Natural killer cell (primary cell): Measurements from ENCODE around the gene KIAA2012. TPM values are rescaled to one million over a fixed set of nuclear protein-coding genes. Genes with fewer than 3 reads are reported as not detected.

Experiments used
- ATAC-seq, 3 donors: fragments of 150-1000 bp in 2 of 3; fragments of 200-7000 bp in 1 of 3; cut with Tn5 transposase; 1 replicate in 1 of 3; 2 replicates in 2 of 3; pipeline ENCODE4 v1.10.0; 2021; ENCODE audit warnings: mild to moderate bottlenecking in 2 of 3, moderate library complexity in 2 of 3
- DNase-seq, 2 donors: peaks; one replicate each; pipeline versions ENCODE4 v3.0.0 to v3.0.0-alpha.2; 2013 to 2021; ENCODE audit warnings: mixed read lengths in 1 of 2
- H3K27ac ChIP-seq: one replicate; pipeline ENCODE4 v1.5.1; 2013; ENCODE audit warnings: mild to moderate bottlenecking, low read length
- H3K27me3 ChIP-seq: one replicate; pipeline ENCODE4 v1.6.1; 2013; ENCODE audit warnings: low read length; ENCODE audit not compliant: control insufficient read depth, insufficient read depth
- H3K36me3 ChIP-seq: one replicate; pipeline ENCODE4 v1.6.1; 2013; ENCODE audit warnings: low read length; ENCODE audit not compliant: control insufficient read depth, insufficient read depth
- H3K4me1 ChIP-seq: one replicate; pipeline ENCODE4 v1.6.1; 2013; ENCODE audit warnings: low read length; ENCODE audit not compliant: control insufficient read depth, insufficient read depth
- H3K4me3 ChIP-seq: one replicate; pipeline ENCODE4 v1.5.1; 2013; ENCODE audit warnings: low read length
- H3K9me3 ChIP-seq: one replicate; pipeline ENCODE4 v1.6.1; 2013; ENCODE audit warnings: low read length; ENCODE audit not compliant: control insufficient read depth, insufficient read depth
- H3K27ac Mint-ChIP-seq, 2 donors: one replicate each; pipeline ENCODE4 v1.8.0; 2022; ENCODE audit warnings: mild to moderate bottlenecking in 2 of 2, mixed read lengths in 2 of 2, moderate library complexity in 1 of 2
- H3K27me3 Mint-ChIP-seq, 2 donors: one replicate each; pipeline ENCODE4 v1.8.0; 2022; ENCODE audit warnings: low read depth in 2 of 2, mixed read lengths in 2 of 2
- H3K36me3 Mint-ChIP-seq: one replicate; pipeline ENCODE4 v1.8.0; 2022; ENCODE audit warnings: mixed read lengths
- H3K4me1 Mint-ChIP-seq, 2 donors: one replicate each; pipeline ENCODE4 v1.8.0; 2022; ENCODE audit warnings: mixed read lengths in 2 of 2
- H3K4me3 Mint-ChIP-seq: one replicate; pipeline ENCODE4 v1.8.0; 2022; ENCODE audit warnings: mild to moderate bottlenecking, moderate library complexity, mixed read lengths
- H3K9me3 Mint-ChIP-seq, 2 donors: one replicate each; pipeline ENCODE4 v1.8.0; 2022; ENCODE audit warnings: mixed read lengths in 2 of 2
- WGBS: methylation state at CpG from one replicate; pipeline ENCODE4 v1.1.7; 2013; ENCODE audit warnings: missing lambda C conversion rate; ENCODE audit not compliant: insufficient coverage; 5-methylcytosine and 5-hydroxymethylcytosine counted together
- intact Hi-C: fragments of 100-400 bp; cut with micrococcal nuclease; formaldehyde crosslinking; loops from one replicate; pipeline ENCODE4 v1.14.2; 2022
- total RNA-seq, 4 donors: library from RNA; stranded (reverse); fragments of 120-200 nt in 1 of 4; gene quantifications; one replicate each; pipeline versions ENCODE4 v1.2.3 to v1.2.4, GENCODE V29; 2013 to 2022
- TF ChIP-seq, protein P1 (sequence below): fragments of 200-600 bp; IDR thresholded peaks from one replicate; pipeline ENCODE4 v1.8.0; 2022; ENCODE audit warnings: antibody characterized with exemption

KIAA2012 gene
- total RNA-seq, 3 donors from 2014 or later (not counting 1 experiment from before 2014, with no cell fraction given), result not detected

DNA sequence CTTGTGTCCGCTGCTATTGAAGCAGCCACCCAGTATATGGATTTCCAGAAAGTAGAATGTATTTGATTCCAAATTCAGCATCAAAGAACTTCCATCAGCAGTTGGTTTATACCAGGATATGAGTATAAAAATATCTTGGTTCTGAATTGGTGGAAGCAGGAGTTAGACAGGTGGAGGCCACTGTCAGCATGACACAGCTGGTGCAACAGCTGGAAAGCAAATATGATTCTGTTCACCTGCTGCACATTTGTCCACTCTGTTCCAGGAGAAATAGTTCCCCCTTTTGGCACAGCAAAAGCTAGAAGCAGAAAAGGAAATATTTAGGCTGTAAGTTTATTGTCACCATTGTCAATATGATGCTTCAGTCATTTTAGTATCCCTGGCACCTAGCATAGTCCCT, 41.2 kb downstream of the KIAA2012 start:
- Mint-ChIP-seq H3K9me3 (no peaks in the 10 kb centered on the region), H3K27me3 (peaks cover 12 to 18% of the 10 kb centered on the region in 2 donors), H3K4me1 (no peaks in the 10 kb centered on the region), H3K27ac (no peak overlapping the region), H3K36me3 (no peaks in the 10 kb centered on the region), H3K4me3 (no peak overlapping the region)
- WGBS, result no CpG with 5 or more reads among the region's 1 CpG
- intact Hi-C loops, result no loop called here
- ATAC-seq (no peak), DNase-seq (no peak)
- Histone ChIP-seq H3K36me3 (no peaks in the 10 kb centered on the region), H3K4me1 (no peaks in the 10 kb centered on the region), H3K27ac (no peak overlapping the region), H3K4me3 (no peak overlapping the region), H3K9me3 (no peaks in the 10 kb centered on the region), H3K27me3 (no peaks in the 10 kb centered on the region)
- TF ChIP-seq, protein P1, sequence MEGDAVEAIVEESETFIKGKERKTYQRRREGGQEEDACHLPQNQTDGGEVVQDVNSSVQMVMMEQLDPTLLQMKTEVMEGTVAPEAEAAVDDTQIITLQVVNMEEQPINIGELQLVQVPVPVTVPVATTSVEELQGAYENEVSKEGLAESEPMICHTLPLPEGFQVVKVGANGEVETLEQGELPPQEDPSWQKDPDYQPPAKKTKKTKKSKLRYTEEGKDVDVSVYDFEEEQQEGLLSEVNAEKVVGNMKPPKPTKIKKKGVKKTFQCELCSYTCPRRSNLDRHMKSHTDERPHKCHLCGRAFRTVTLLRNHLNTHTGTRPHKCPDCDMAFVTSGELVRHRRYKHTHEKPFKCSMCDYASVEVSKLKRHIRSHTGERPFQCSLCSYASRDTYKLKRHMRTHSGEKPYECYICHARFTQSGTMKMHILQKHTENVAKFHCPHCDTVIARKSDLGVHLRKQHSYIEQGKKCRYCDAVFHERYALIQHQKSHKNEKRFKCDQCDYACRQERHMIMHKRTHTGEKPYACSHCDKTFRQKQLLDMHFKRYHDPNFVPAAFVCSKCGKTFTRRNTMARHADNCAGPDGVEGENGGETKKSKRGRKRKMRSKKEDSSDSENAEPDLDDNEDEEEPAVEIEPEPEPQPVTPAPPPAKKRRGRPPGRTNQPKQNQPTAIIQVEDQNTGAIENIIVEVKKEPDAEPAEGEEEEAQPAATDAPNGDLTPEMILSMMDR, result no peak

DNA sequence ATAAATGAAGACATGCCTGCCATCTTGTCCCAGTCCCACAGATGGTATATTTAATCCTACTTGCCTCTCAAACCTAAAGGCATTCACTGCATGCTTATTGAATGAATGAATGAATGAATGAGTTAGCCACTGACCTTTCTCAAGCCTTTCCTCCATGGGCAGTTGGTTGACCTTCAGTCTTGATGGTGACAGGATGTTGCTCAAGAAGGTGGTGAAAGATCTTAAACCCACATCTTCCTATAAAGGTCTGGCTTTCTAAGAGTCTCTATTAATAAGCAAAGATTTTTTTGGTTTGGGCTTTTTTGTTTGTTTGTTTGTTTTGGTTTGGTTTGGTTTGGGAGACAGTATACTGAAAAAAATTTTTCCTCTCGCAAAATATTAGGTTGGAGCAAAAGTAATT, 41.7 kb downstream of the KIAA2012 start:
- Histone ChIP-seq H3K27me3 (no peaks in the 10 kb centered on the region), H3K27ac (no peak overlapping the region), H3K36me3 (no peaks in the 10 kb centered on the region), H3K4me1 (no peaks in the 10 kb centered on the region), H3K9me3 (no peaks in the 10 kb centered on the region), H3K4me3 (no peak overlapping the region)
- Mint-ChIP-seq H3K27ac (no peak overlapping the region), H3K4me3 (no peak overlapping the region), H3K36me3 (no peaks in the 10 kb centered on the region), H3K27me3 (peaks cover 12 to 18% of the 10 kb centered on the region in 2 donors), H3K4me1 (no peaks in the 10 kb centered on the region), H3K9me3 (no peaks in the 10 kb centered on the region)
- WGBS, result 100% methylated on average over 1 of the region's 1 CpG
- intact Hi-C loops, result no loop called here
- TF ChIP-seq, protein P1, result no peak
- DNase-seq, result no peak
- peak in 1 of 3 donors; percentile 49 for ATAC-seq

DNA sequence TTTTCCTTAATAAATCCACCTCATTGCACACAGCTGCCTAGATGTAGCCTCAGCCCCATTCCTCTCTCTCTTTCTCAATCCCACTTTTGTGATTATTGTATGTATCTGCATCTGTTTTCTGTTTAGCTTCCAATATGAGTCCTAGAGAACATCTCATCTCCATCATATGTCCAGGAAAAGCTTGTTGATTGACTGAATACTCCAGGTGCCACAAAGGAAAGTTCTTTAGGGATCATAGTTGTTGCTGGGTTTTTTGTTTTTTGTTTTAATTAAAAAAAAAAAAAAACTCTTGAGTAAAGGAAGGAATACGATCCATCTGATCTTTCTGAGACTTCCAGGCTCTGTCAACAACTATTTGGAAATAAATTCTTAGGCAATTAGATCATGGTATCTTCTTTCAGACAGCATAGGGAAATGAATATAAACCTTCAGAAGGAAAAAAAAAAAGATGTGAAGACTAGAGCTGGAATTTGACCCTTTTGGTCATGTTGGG, 42.5 kb downstream of the KIAA2012 start:
- no peak for DNase-seq
- WGBS, result 100% methylated on average over 1 of the region's 1 CpG
- no peaks in the 10 kb centered on the region for H3K9me3 ChIP-seq
- intact Hi-C loops, result no loop called here
- no peaks in the 10 kb centered on the region for H3K27me3 ChIP-seq
- TF ChIP-seq, protein P1, result no peak
- no peaks in the 10 kb centered on the region for H3K36me3 Mint-ChIP-seq
- H3K27ac Mint-ChIP-seq, result no peak overlapping the region
- H3K4me3 Mint-ChIP-seq, result no peak overlapping the region
- no peaks in the 10 kb centered on the region for H3K4me1 Mint-ChIP-seq
- H3K9me3 Mint-ChIP-seq, result peaks cover 0 to under 1% of the 10 kb centered on the region in 2 donors
- ATAC-seq, result no peak
- H3K4me1 ChIP-seq, result no peaks in the 10 kb centered on the region
- H3K27ac ChIP-seq, result no peak overlapping the region
- no peak overlapping the region for H3K4me3 ChIP-seq
- peaks cover 12 to 18% of the 10 kb centered on the region in 2 donors for H3K27me3 Mint-ChIP-seq
- H3K36me3 ChIP-seq, result no peaks in the 10 kb centered on the region

- Histone ChIP-seq H3K4me1 (no peaks in the 10 kb centered on the region), H3K9me3 (no peaks in the 10 kb centered on the region), H3K27ac (no peak overlapping the region), H3K27me3 (no peaks in the 10 kb centered on the region), H3K4me3 (no peak overlapping the region), H3K36me3 (no peaks in the 10 kb centered on the region)
- H3K9me3 Mint-ChIP-seq, result peaks cover 0 to 2% of the 10 kb centered on the region in 2 donors
- H3K4me1 Mint-ChIP-seq, result no peaks in the 10 kb centered on the region
- TF ChIP-seq, protein P1, result no peak
- 92% methylated on average over 1 of the region's 1 CpG for WGBS
- no peaks in the 10 kb centered on the region for H3K36me3 Mint-ChIP-seq
- DNase-seq (no peak), ATAC-seq (no peak)
- H3K27me3 Mint-ChIP-seq, result peaks cover 13 to 18% of the 10 kb centered on the region in 2 donors
- H3K27ac Mint-ChIP-seq, result no peak overlapping the region
- intact Hi-C loops, result no loop called here
- no peak overlapping the region for H3K4me3 Mint-ChIP-seq
Observed at GRCh38 chr2:202116691-202117090, 43.6 kb downstream of the KIAA2012 start.
